Measurements from ENCODE around the gene CORO1A. TPM values are rescaled to one million over a fixed set of nuclear protein-coding genes. Genes with fewer than 3 reads are reported as not detected.

The CORO1A gene
- total RNA-seq, 1 experiment from 2014 or later: 0.95 TPM

DNA sequence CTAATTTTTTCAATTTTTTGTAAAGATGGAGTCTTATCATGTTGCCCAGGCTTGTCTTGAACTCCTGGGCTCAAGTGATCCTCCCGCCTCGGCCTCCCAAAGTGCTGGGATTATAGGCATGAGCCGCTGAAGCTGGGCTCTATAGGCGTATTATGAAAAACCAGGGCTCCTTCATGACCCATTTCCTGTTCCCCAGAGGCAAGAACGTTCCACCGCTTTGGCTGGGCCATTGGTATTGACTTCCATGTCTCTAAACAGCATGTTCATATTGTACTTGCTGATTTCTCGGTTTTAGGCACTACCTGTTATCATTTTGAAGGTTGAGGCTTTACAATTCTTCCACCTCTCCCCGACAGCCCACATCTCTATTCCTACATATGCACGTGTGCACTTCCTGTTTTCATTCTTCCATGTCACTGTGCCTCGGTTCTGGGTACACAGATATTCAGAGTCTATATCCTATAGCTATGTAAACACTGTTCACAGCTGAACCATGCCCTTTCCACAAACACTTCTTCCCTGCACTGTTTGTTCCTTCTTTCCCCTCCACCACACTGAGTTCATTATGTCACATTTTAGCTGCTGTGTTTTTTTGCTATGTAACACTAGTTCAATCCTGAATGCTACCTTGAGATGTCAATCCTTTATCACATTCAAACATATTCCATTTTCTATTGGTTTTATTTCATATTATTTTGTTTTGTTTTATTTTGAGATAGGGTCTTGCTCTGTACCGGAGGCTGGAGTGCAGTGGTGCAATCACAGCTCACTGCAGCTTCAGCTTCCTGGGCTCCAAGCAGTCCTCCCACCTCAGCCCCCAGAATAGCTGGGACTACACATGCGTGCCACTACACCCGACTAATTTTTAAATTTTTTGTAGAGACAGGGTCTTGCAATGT, 43.6 kb upstream of the CORO1A start:
- H3K36me3 Mint-ChIP-seq (ENCODE audit: insufficient read depth, unreplicated experiment): no peaks in the 10 kb centered on the region
- no TSS peak for BruUV-seq (replicated peaks)
- H3K36me3 ChIP-seq (ENCODE audit: control insufficient read depth, insufficient read depth, low read length): no peaks in the 10 kb centered on the region
- H3K9me3 Mint-ChIP-seq (ENCODE audit: unreplicated experiment): no peaks in the 10 kb centered on the region
- H3K27me3 ChIP-seq (replicated peaks; ENCODE audit: control insufficient read depth, insufficient read depth, low read length): no peaks in the 10 kb centered on the region
- no peak overlapping the region for H3K4me3 ChIP-seq (ENCODE audit: low read depth, low read length)
- CTCF ChIA-PET: no interaction called here
- peaks cover 9% of the 10 kb centered on the region; the same call in 1 of the 2 replicates for H3K4me1 ChIP-seq
- no peak overlapping the region for H3K4me3 Mint-ChIP-seq (ENCODE audit: unreplicated experiment)
- DNase-seq: no peak
- POLR2A ChIA-PET: interaction anchor here (0.6 kb wide), 1 partner anchor 87 kb away, joined by 3 read pairs; a partner anchor contains a TSS
- intact Hi-C loops (cut with micrococcal nuclease; ENCODE audit: unreplicated experiment): no loop called here
- H3K27ac Mint-ChIP-seq (ENCODE audit: unreplicated experiment): no peak overlapping the region
- peaks cover 8% of the 10 kb centered on the region for H3K4me1 Mint-ChIP-seq (ENCODE audit: low read depth, unreplicated experiment)
- TF ChIP-seq, protein P1, sequence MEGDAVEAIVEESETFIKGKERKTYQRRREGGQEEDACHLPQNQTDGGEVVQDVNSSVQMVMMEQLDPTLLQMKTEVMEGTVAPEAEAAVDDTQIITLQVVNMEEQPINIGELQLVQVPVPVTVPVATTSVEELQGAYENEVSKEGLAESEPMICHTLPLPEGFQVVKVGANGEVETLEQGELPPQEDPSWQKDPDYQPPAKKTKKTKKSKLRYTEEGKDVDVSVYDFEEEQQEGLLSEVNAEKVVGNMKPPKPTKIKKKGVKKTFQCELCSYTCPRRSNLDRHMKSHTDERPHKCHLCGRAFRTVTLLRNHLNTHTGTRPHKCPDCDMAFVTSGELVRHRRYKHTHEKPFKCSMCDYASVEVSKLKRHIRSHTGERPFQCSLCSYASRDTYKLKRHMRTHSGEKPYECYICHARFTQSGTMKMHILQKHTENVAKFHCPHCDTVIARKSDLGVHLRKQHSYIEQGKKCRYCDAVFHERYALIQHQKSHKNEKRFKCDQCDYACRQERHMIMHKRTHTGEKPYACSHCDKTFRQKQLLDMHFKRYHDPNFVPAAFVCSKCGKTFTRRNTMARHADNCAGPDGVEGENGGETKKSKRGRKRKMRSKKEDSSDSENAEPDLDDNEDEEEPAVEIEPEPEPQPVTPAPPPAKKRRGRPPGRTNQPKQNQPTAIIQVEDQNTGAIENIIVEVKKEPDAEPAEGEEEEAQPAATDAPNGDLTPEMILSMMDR (IDR thresholded peaks at IDR 0.05; ENCODE audit: insufficient read depth in 1 of 2, low read depth in 1 of 2, low read length in 1 of 2, severe bottlenecking in 1 of 2, unreplicated experiment in 1 of 2): no peak
- no peaks in the 10 kb centered on the region for H3K27me3 Mint-ChIP-seq (ENCODE audit: insufficient read depth, unreplicated experiment)
- no peaks in the 10 kb centered on the region for H3K9me3 ChIP-seq

GRCh38 chr16:30141750-30142149, 41.7 kb upstream of the CORO1A start:
- CTCF ChIA-PET: interaction anchor here (0.6 kb wide), 1 partner anchor 52 kb away, joined by 5 read pairs; no protein-coding TSS in a partner anchor

GRCh38 chr16:30142672-30143346, 40.6 kb upstream of the CORO1A start:
- Mint-ChIP-seq H3K27ac (ENCODE audit: unreplicated experiment) (no peak overlapping the region), H3K9me3 (ENCODE audit: unreplicated experiment) (no peaks in the 10 kb centered on the region), H3K27me3 (ENCODE audit: insufficient read depth, unreplicated experiment) (no peaks in the 10 kb centered on the region), H3K4me1 (ENCODE audit: low read depth, unreplicated experiment) (peaks cover 8% of the 10 kb centered on the region), H3K36me3 (ENCODE audit: insufficient read depth, unreplicated experiment) (no peaks in the 10 kb centered on the region), H3K4me3 (ENCODE audit: unreplicated experiment) (no peak overlapping the region)
- BruUV-seq (replicated peaks): no TSS peak
- DNase-seq: peak in 1 of 2 experiments; percentile 23
- no peak overlapping the region for H3K4me3 ChIP-seq (ENCODE audit: low read depth, low read length)
- H3K36me3 ChIP-seq (ENCODE audit: control insufficient read depth, insufficient read depth, low read length): no peaks in the 10 kb centered on the region
- peaks cover 9% of the 10 kb centered on the region; the same call in 1 of the 2 replicates for H3K4me1 ChIP-seq
- H3K9me3 ChIP-seq: no peaks in the 10 kb centered on the region
- intact Hi-C loops (cut with micrococcal nuclease; ENCODE audit: unreplicated experiment): loop anchor here (2.0 kb wide), 1 partner anchor 20 kb away; the partner anchor contains the start of gene MAPK3
- TF ChIP-seq, protein P1 (IDR thresholded peaks at IDR 0.05; ENCODE audit: insufficient read depth in 1 of 2, low read depth in 1 of 2, low read length in 1 of 2, severe bottlenecking in 1 of 2, unreplicated experiment in 1 of 2): peak in 1 of 2 experiments; percentile 4
- H3K27me3 ChIP-seq (replicated peaks; ENCODE audit: control insufficient read depth, insufficient read depth, low read length): no peaks in the 10 kb centered on the region
- CTCF ChIA-PET: interaction anchor here (0.9 kb wide), 1 partner anchor 42 kb away, joined by 3 read pairs; no protein-coding TSS in a partner anchor
- POLR2A ChIA-PET: no interaction called here

More at GRCh38 chr16:30141750-30142149, 41.7 kb upstream of the CORO1A start:
- no peaks in the 10 kb centered on the region for H3K9me3 Mint-ChIP-seq (ENCODE audit: unreplicated experiment)
- no peak overlapping the region for H3K4me3 ChIP-seq (ENCODE audit: low read depth, low read length)
- peaks cover 8% of the 10 kb centered on the region for H3K4me1 Mint-ChIP-seq (ENCODE audit: low read depth, unreplicated experiment)
- no TSS peak for BruUV-seq (replicated peaks)
- H3K4me3 Mint-ChIP-seq (ENCODE audit: unreplicated experiment): no peak overlapping the region
- POLR2A ChIA-PET: no interaction called here
- H3K4me1 ChIP-seq: peaks cover 9% of the 10 kb centered on the region; the same call in 1 of the 2 replicates
- no peak for DNase-seq
- intact Hi-C loops (cut with micrococcal nuclease; ENCODE audit: unreplicated experiment): loop anchor here (2.0 kb wide), 1 partner anchor 19 kb away; the partner anchor contains the start of gene MAPK3
- H3K9me3 ChIP-seq: no peaks in the 10 kb centered on the region
- H3K36me3 ChIP-seq (ENCODE audit: control insufficient read depth, insufficient read depth, low read length): no peaks in the 10 kb centered on the region
- H3K27me3 ChIP-seq (replicated peaks; ENCODE audit: control insufficient read depth, insufficient read depth, low read length): no peaks in the 10 kb centered on the region
- H3K27me3 Mint-ChIP-seq (ENCODE audit: insufficient read depth, unreplicated experiment): no peaks in the 10 kb centered on the region
- no peaks in the 10 kb centered on the region for H3K36me3 Mint-ChIP-seq (ENCODE audit: insufficient read depth, unreplicated experiment)
- H3K27ac Mint-ChIP-seq (ENCODE audit: unreplicated experiment): no peak overlapping the region
- TF ChIP-seq, protein P1 (IDR thresholded peaks at IDR 0.05; ENCODE audit: insufficient read depth in 1 of 2, low read depth in 1 of 2, low read length in 1 of 2, severe bottlenecking in 1 of 2, unreplicated experiment in 1 of 2): no peak

Measured in Caco-2 (cell line).